Astrocyte (in vitro differentiated cells and primary cell): Measurements from ENCODE around the gene TRPC4AP.

Experiments used
- CTCF ChIP-seq: IDR thresholded peaks from 2 replicates; pipeline ENCODE4 v1.5.1; 2011; ENCODE audit warnings: low read depth, mild to moderate bottlenecking, inconsistent platforms, low read length, moderate library complexity; ENCODE audit not compliant: insufficient read depth
- EZH2 ChIP-seq: IDR thresholded peaks from 2 replicates; pipeline ENCODE4 v1.6.1; 2012; ENCODE audit warnings: mild to moderate bottlenecking, low read length, inconsistent platforms; ENCODE audit not compliant: insufficient read depth

- TF ChIP-seq CTCF (no peak), EZH2 (no peak)
These were observed 70.8 kb downstream of the TRPC4AP start for GRCh38 chr20:35021831-35022230.
